Stomach smooth muscle (tissue), 2 donors: ENCODE measurements around the gene CPLANE1.
"Not testable (repeated sequence)": the region's sequence is repeated elsewhere in the genome, so short reads cannot be mapped to it uniquely, and the experiment has no call there.

Experiments
- H3K27ac ChIP-seq: one replicate; pipeline ENCODE4 v1.7.0; 2013; ENCODE audit warnings: mild to moderate bottlenecking, low read length, inconsistent platforms
- H3K27me3 ChIP-seq, 2 donors: one replicate each; pipeline ENCODE4 v1.7.0; 2013; ENCODE audit warnings: low read length in 2 of 2; ENCODE audit not compliant: insufficient read depth in 2 of 2, control insufficient read depth in 1 of 2
- H3K36me3 ChIP-seq, 2 donors: one replicate each; pipeline ENCODE4 v1.7.0; 2013; ENCODE audit warnings: low read length in 2 of 2; ENCODE audit not compliant: control insufficient read depth in 2 of 2, insufficient read depth in 2 of 2
- H3K4me1 ChIP-seq: one replicate; pipeline ENCODE4 v1.7.0; 2013; ENCODE audit warnings: low read length; ENCODE audit not compliant: control insufficient read depth, insufficient read depth
- H3K4me3 ChIP-seq, 2 donors: one replicate each; pipeline ENCODE4 v1.7.0; 2013; ENCODE audit warnings: low read length in 2 of 2
- H3K9ac ChIP-seq, 2 donors: one replicate each; pipeline ENCODE4 v1.7.0; 2013; ENCODE audit warnings: low read length in 2 of 2, mild to moderate bottlenecking in 1 of 2
- H3K9me3 ChIP-seq, 2 donors: one replicate each; pipeline ENCODE4 v1.7.0; 2013; ENCODE audit warnings: low read length in 2 of 2; ENCODE audit not compliant: control insufficient read depth in 2 of 2
- donor health status: healthy.
- donor health status: Pancreatic carcinoma.

The CPLANE1 gene

GRCh38 chr5:37103302-37103701 is 145.9 kb downstream of the CPLANE1 start:
- Histone ChIP-seq H3K27me3 (no peaks in the 10 kb centered on the region), H3K27ac (no peak overlapping the region), H3K4me3 (no peak overlapping the region), H3K4me1 (no peaks in the 10 kb centered on the region), H3K9ac (no peak overlapping the region), H3K9me3 (peaks cover 0 to 2% of the 10 kb centered on the region in 2 donors), H3K36me3 (peaks cover 18 to 32% of the 10 kb centered on the region in 2 donors)

- H3K9me3 ChIP-seq, H3K9ac ChIP-seq, H3K27me3 ChIP-seq, H3K4me1 ChIP-seq, H3K4me3 ChIP-seq, H3K27ac ChIP-seq, H3K36me3 ChIP-seq: not testable (repeated sequence)
These were observed 149.9 kb downstream of the CPLANE1 start for GRCh38 chr5:37099267-37099666.

- not testable (repeated sequence) for H3K9ac ChIP-seq, H3K27ac ChIP-seq, H3K4me3 ChIP-seq, H3K4me1 ChIP-seq, H3K27me3 ChIP-seq, H3K36me3 ChIP-seq, H3K9me3 ChIP-seq
These were observed 155.4 kb downstream of the CPLANE1 start for GRCh38 chr5:37093795-37094194.

- H3K4me1 ChIP-seq: no peaks in the 10 kb centered on the region
- no peak overlapping the region for H3K27ac ChIP-seq
- H3K27me3 ChIP-seq: no peaks in the 10 kb centered on the region
- no peak overlapping the region for H3K4me3 ChIP-seq
- H3K9me3 ChIP-seq: no peaks in the 10 kb centered on the region
- H3K36me3 ChIP-seq: peaks cover 4 to 7% of the 10 kb centered on the region in 2 donors
- H3K9ac ChIP-seq: no peak overlapping the region
These were observed 158.4 kb downstream of the CPLANE1 start for GRCh38 chr5:37090781-37091180.

GRCh38 chr5:37090123-37090726 is 159.0 kb downstream of the CPLANE1 start:
- no peak overlapping the region for H3K27ac ChIP-seq
- H3K27me3 ChIP-seq: no peaks in the 10 kb centered on the region

GRCh38 chr5:37088009-37088408 is 161.2 kb downstream of the CPLANE1 start:
- Histone ChIP-seq H3K27me3 (no peaks in the 10 kb centered on the region), H3K27ac (no peak overlapping the region), H3K9me3 (no peaks in the 10 kb centered on the region), H3K36me3 (peaks cover 7 to 8% of the 10 kb centered on the region in 2 donors), H3K4me1 (no peaks in the 10 kb centered on the region), H3K4me3 (no peak overlapping the region), H3K9ac (no peak overlapping the region)

More at GRCh38 chr5:37090123-37090726, 159.0 kb downstream of the CPLANE1 start:
- H3K4me3 ChIP-seq: no peak overlapping the region
- H3K9me3 ChIP-seq: no peaks in the 10 kb centered on the region
- no peaks in the 10 kb centered on the region for H3K4me1 ChIP-seq
- H3K9ac ChIP-seq: no peak overlapping the region
- peaks cover 7% of the 10 kb centered on the region in 2 donors for H3K36me3 ChIP-seq

- no peaks in the 10 kb centered on the region for H3K4me1 ChIP-seq
- H3K4me3 ChIP-seq: no peak overlapping the region
- H3K9ac ChIP-seq: no peak overlapping the region
- H3K27me3 ChIP-seq: no peaks in the 10 kb centered on the region
- no peaks in the 10 kb centered on the region for H3K9me3 ChIP-seq
- H3K27ac ChIP-seq: no peak overlapping the region
- H3K36me3 ChIP-seq: peaks cover 5 to 6% of the 10 kb centered on the region in 2 donors
These were observed 162.6 kb downstream of the CPLANE1 start for GRCh38 chr5:37086466-37087173.

GRCh38 chr5:37086026-37086425 is 163.2 kb downstream of the CPLANE1 start:
- not testable (repeated sequence) for H3K27me3 ChIP-seq, H3K4me1 ChIP-seq, H3K9me3 ChIP-seq, H3K27ac ChIP-seq, H3K4me3 ChIP-seq, H3K36me3 ChIP-seq, H3K9ac ChIP-seq

- H3K36me3 ChIP-seq: peaks cover 14 to 16% of the 10 kb centered on the region in 2 donors
- not testable (repeated sequence) for H3K9ac ChIP-seq, H3K4me3 ChIP-seq, H3K4me1 ChIP-seq, H3K27me3 ChIP-seq, H3K9me3 ChIP-seq, H3K27ac ChIP-seq
These were observed 166.2 kb downstream of the CPLANE1 start for GRCh38 chr5:37082977-37083376.

GRCh38 chr5:37080697-37081096 is 168.5 kb downstream of the CPLANE1 start:
- Histone ChIP-seq H3K36me3 (peaks cover 10 to 17% of the 10 kb centered on the region in 2 donors), H3K27ac (no peak overlapping the region), H3K27me3 (no peaks in the 10 kb centered on the region), H3K4me3 (no peak overlapping the region), H3K9me3 (no peaks in the 10 kb centered on the region), H3K9ac (no peak overlapping the region), H3K4me1 (no peaks in the 10 kb centered on the region)

GRCh38 chr5:37077146-37077545 is 172.0 kb downstream of the CPLANE1 start:
- Histone ChIP-seq H3K36me3 (peaks cover 10 to 13% of the 10 kb centered on the region in 2 donors), H3K4me3 (no peak overlapping the region), H3K27me3 (no peaks in the 10 kb centered on the region)

More at GRCh38 chr5:37077146-37077545, 172.0 kb downstream of the CPLANE1 start:
- no peaks in the 10 kb centered on the region for H3K9me3 ChIP-seq
- H3K27ac ChIP-seq: no peak overlapping the region
- no peak overlapping the region for H3K9ac ChIP-seq
- no peaks in the 10 kb centered on the region for H3K4me1 ChIP-seq
